Measurements from ENCODE around the gene PCBP2.
A peak's percentile ranks its signal among the peaks of the same experiment; 100 is the strongest.

PCBP2 gene

DNA sequence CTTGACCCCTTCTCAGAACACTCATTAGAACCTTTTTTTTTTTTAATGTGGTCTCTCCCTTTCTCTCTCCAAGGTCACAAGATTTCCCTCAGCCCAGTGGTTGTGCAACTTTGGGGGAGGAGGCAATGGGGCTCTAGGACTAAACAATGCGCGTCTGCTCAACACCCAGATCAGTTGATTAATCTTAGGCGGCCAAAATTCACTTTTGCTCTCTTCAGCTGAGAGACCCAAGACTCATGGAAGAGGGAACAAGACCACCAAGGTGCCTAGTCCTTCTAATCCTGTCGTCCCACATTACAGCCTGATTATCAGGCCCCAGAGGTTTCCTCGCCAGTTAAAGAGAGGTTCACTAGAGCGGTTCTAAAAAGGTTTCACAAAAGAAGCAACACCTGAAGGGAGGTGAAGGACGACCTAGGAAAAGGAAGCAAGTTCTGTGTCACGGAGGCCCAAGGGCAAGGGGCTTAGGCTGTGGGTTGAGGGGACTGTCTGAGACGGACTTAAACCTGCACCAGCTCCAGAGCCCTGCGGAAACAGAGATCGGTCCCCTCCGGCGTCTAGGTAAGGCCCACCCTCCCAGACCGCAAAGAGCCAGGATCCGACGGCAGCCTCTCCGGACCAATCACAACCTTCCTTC is 48.4 kb downstream of the PCBP2 start:
- no peak for TF ChIP-seq ZFX (IDR thresholded peaks at IDR 0.05)
- TF ChIP-seq, protein P1, sequence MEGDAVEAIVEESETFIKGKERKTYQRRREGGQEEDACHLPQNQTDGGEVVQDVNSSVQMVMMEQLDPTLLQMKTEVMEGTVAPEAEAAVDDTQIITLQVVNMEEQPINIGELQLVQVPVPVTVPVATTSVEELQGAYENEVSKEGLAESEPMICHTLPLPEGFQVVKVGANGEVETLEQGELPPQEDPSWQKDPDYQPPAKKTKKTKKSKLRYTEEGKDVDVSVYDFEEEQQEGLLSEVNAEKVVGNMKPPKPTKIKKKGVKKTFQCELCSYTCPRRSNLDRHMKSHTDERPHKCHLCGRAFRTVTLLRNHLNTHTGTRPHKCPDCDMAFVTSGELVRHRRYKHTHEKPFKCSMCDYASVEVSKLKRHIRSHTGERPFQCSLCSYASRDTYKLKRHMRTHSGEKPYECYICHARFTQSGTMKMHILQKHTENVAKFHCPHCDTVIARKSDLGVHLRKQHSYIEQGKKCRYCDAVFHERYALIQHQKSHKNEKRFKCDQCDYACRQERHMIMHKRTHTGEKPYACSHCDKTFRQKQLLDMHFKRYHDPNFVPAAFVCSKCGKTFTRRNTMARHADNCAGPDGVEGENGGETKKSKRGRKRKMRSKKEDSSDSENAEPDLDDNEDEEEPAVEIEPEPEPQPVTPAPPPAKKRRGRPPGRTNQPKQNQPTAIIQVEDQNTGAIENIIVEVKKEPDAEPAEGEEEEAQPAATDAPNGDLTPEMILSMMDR (conservative IDR thresholded peaks at IDR 0.05), result no peak
- H3K27ac ChIP-seq, result peak overlapping the region; percentile 98

DNA sequence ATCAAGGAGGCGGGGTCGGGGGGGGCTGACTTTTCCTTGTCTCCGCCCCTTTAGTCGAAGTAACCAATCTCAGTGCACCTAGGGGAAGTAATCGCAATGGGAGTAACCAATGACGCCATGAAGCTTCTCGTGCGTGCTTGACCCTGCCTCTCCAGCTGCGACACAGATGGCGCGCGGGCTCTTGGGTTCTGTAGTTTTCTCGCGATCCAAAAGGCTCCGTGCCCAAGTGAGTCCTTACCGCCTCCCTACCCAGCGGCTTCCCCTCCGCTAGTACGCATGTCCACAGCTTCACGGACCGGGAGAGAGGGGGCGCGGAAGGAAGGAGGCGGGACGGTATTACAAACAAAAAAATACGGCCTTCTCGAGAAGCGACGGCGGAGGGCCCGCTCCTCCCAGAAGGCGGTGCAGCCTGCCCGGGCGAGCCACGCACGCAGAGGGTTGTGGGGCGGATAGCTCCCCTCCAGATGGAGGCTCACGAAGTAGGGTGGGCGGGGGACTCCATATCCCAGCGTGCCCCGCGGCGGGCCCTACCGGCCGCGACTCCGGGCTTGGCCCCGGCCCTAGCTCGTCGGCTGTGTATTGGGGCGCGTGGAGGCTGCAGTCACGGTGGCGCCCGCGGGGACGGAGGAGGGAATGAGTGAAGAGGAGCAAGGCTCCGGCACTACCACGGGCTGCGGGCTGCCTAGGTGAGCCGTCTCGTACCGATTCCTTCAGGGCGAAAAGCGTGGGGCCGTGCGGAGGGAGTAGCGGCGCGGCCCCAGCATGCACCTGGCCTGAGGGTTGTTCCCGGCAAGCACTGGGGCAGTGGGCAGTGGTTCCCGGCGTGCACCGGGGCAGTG is 49.1 kb downstream of the PCBP2 start, which contains the start of gene TARBP2:
TSS of gene TARBP2 (plus strand) at position 508 of the 839 bp plus-strand sequence. CDS start at position 634, 126 bp downstream.
- peak within 1 kb of the TSS; percentile 98 for H3K27ac ChIP-seq
- TF ChIP-seq ZFX (IDR thresholded peaks at IDR 0.05), result peak; percentile 99
- TF ChIP-seq, protein P1 (conservative IDR thresholded peaks at IDR 0.05), result peak; percentile 7; the same call in 1 of the 2 replicates

DNA sequence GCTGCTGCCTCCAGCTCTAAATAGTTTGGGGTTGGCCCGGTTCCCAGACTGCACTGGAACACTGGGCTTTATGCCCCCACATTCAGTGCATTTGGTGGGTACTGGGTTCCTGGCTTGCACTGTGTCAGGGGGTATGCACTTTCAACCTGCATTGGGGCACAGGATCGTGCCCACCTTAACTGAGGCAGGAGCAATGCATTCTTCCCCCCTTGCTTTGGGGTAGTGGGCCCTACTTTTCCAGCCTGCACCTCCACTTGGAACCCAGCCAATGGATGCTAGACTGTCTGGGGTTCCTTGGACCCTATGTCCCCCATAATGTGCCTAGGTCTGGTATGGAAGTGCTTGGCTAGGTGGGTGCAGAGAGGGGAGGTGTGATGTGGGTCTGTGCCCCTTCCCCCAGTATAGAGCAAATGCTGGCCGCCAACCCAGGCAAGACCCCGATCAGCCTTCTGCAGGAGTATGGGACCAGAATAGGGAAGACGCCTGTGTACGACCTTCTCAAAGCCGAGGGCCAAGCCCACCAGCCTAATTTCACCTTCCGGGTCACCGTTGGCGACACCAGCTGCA is 49.8 kb downstream of the PCBP2 start:
- no peak for TF ChIP-seq ZFX (IDR thresholded peaks at IDR 0.05)
- TF ChIP-seq, protein P1 (conservative IDR thresholded peaks at IDR 0.05), result no peak
- peak overlapping the region; percentile 98 for H3K27ac ChIP-seq

DNA sequence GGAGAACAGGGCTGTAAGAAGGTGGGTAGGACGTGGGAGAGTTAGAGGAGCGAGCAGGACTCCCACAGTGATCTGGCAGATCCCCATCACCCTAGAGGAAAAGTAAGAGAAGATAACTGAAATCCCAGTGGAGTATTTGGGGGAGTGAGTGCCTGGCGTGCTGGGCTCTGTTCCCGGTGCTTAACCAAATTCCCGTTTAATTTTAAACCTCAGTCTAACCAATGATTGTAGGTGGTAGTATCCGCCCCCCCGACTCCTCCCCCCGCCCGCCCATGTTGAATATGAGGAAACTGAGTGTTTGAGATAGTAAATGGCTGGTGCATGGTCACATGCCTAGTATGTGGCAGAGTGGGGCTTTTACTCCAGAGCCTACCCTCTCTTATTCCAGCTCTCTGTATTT is 50.4 kb downstream of the PCBP2 start:
- TF ChIP-seq, protein P1 (conservative IDR thresholded peaks at IDR 0.05), result no peak
- no peak for TF ChIP-seq ZFX (IDR thresholded peaks at IDR 0.05)
- H3K27ac ChIP-seq, result peak overlapping the region; percentile 98

DNA sequence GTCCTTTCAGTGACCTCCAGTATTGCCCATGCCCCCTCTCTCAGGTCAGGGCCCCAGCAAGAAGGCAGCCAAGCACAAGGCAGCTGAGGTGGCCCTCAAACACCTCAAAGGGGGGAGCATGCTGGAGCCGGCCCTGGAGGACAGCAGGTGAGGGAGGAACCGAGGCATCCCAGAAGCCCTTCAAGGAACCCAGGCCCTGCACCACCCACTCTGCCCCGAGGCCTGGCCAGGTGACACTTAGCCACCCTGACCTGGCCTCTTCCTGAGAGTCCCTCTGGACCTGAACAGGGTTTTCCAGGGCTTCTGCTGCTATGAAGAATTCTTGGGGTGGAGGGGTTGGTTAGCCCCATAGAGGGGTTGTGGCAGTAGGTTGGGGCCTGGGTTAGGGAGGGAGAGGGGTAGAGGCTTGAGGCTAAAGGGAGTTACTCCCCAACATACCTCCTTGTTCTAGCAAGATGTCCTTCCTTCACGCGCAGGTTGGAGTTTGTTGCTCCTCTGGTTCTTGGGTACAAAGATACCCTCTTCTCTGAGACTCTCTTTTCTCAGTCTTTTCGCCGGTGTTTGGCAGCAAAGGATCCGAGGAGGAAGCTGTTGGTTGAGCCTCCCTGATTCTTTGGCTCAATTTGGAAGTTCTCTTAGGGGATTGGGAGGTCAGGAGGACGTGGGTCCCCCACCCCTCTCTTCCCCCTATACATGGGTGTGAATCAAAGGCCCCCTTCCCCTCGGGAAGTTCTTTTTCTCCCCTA is 51.3 kb downstream of the PCBP2 start:
- H3K27ac ChIP-seq, result no peak overlapping the region
- TF ChIP-seq ZFX (IDR thresholded peaks at IDR 0.05), result no peak
- TF ChIP-seq, protein P1 (conservative IDR thresholded peaks at IDR 0.05), result no peak

DNA sequence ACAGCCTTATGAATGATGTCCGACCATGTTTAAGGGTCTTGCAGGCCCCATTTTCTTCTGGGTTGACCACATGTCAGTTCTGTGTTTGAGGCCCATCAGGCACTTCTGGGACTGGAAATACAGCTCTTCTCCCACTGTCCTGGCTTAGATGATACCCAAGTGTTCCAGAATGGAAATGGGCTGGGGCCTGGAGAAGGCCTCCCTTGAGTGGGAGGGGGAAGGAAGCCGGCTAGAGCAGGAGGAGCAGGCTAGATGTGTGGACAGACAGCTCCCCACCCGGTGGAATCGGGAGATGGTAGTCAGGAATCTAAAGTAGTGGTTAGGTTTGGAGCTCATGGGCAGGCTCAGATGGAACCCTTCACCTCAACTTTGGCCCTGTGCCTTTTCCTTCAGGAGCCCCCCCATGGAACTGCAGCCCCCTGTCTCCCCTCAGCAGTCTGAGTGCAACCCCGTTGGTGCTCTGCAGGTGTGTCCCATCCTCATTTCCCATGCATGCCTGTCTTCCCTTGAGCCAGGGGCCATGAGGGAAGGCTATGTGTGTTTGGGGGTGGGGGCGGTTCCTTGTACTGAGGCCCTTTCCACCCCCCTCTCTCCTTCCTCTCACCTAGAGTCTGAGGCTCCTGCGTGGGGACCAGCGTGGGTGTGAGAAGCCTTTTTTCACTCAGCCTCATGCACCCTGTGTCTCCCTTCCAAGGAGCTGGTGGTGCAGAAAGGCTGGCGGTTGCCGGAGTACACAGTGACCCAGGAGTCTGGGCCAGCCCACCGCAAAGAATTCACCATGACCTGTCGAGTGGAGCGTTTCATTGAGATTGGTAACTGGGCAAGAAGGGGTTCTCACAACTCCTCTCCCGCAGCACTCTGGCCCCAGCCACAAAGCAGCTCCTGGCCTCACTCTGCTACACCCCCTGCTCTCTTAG is 52.4 kb downstream of the PCBP2 start:
- no peak overlapping the region for H3K27ac ChIP-seq
- TF ChIP-seq ZFX (IDR thresholded peaks at IDR 0.05), result no peak
- TF ChIP-seq, protein P1 (conservative IDR thresholded peaks at IDR 0.05), result no peak
